ENCODE data around the gene AKAP17A.

- TF ChIP-seq CTCF (IDR thresholded peaks at IDR 0.05; ENCODE audit: low read length): no peak
- TF ChIP-seq EZH2 (optimal IDR thresholded peaks at IDR 0.05; ENCODE audit: low read depth, low read length): no peak
- TF ChIP-seq EZH2phosphoT487 (IDR thresholded peaks at IDR 0.05; ENCODE audit: low read length): no peak
Measured at GRCh38 chrX:1555370-1555769, 36.0 kb upstream of the AKAP17A start.
